Measurements from ENCODE around the gene AQP12A.

AQP12A gene

DNA sequence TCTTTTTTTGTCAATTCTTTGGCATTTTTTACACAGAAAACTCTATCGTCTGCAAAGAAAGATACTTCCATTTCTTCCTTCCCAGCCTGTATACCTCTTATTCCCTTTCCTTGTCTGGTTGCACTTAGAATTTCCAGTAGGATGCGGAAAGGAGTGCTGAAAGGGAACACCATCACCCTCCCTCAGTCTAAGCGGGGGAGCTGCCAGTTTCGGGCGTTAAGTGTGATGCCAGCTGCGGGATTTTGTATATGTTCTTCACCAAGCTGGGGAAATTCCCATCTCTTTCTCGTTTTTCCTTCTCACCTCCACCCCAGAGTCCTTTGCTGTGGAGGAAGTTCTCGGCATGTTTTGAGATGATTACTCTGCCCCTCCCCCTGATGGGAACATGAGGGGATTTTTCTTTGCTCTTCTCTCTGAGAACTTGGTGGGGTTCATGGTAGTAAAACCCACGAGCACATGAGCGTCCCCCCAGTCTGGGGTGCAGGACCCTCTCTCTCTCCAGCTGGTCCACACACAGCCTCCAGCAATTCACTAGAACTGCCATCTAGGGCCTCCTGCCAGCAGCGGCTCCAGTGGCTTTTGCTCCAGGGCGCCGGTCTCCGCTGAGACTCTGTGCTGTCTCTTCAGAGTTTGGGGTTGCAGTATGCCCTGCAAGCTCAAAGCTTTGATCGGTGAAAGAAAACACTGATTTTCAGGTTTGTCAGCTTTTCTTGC is 15.5 kb downstream of the AQP12A start:
- no peak for DNase-seq (ENCODE audit: low read depth in 2 of 2)

DNA sequence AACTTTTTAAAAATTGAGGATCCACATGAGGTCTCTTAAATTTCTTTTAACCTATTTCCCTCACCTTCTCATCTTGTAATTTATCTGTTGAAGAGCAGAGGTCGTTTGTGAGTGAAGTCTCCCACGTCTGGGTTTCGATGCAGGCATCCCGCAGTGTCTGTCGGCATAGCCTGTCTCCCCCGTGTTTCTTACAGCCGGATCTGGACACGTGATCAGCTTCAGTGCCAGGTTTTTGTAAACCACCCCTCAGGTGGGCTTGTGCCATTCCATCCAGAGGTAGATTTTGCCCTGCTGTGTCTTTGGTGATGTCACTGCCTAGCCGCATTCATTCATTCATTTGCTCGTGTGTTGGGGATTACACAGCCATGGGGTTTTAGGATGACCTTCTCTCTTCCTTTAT is 16.2 kb downstream of the AQP12A start:
- DNase-seq (ENCODE audit: low read depth in 2 of 2): no peak

DNA sequence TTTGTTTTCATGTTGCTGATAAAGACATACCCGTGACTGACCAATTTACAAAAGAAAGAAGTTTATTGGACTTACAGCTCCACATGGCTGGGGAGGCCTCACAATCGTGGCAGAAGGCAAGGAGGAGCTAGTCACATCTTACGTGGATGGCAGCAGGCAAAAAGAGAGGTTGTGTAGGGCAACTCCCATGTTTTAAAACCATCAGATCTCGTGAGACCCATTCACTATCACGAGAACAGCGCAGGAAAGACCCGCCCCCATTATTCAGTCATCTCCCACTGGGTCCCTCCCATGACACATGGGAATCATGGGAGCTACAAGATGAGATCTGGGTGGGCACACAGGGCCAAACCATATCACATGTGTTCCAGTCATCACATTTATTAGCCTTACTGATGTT is 16.8 kb downstream of the AQP12A start:
- no peak for DNase-seq (ENCODE audit: low read depth in 2 of 2)

DNA sequence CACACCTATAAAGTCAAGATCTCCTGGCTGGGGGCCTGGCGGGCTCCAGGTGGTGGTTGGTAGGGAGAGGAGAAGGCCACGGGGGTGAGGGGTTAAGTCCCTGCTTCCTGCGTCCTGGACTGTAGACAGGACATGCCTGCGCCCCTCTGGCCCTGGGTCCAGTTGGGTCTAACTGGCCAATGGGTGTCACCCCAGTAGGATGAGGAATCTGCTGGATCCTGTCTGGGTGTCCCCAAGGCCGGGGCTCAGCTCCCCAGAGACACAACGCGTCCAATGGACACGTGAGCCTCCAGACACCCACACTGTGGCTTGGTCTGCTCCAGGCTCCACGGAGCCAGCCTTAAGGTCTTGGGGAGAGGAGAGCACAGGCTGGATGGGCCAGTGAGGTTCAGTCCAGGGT is 19.6 kb downstream of the AQP12A start:
- no peak for DNase-seq (ENCODE audit: low read depth in 2 of 2)

DNA sequence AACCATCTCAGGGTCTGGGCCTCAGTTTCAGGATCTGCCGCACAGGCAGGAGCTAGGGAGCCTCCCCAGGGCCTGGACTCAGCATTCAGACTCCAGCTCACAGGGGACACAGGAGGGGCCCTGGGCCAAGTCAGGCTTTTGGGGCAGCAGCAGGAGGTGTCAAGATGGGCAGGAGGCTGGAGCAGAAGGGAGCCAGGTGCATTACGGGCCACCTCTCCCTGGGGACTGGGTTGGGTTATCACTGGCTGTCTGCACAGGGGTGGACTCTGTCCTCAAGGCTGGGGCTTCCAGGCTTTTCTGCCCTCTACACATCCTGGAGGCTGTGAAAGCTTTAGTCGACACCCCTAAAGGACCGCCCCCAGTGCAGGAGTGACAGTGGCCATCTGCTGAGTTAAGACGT is 20.0 kb downstream of the AQP12A start:
- DNase-seq (ENCODE audit: low read depth in 2 of 2): no peak

DNA sequence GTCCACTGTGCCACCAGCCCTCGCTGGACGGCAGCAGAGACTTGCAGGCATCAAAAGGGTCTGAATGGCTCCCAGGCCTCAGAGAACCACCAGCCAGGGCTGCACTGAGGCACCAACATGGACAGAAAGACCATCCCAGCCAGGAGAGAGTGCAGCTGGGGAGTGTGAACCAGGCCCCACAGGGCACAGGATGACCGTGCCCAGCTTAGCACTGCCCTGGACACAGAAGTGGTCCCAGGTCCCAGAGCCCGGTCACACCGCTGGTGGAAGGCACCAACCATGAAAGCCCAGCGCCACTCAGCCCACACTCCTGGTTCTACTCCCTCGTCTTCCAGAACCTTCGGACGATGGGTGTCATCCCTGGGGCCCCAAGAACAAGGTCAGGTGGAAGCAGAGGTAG is 20.5 kb downstream of the AQP12A start:
- DNase-seq (ENCODE audit: low read depth in 2 of 2): no peak

DNA sequence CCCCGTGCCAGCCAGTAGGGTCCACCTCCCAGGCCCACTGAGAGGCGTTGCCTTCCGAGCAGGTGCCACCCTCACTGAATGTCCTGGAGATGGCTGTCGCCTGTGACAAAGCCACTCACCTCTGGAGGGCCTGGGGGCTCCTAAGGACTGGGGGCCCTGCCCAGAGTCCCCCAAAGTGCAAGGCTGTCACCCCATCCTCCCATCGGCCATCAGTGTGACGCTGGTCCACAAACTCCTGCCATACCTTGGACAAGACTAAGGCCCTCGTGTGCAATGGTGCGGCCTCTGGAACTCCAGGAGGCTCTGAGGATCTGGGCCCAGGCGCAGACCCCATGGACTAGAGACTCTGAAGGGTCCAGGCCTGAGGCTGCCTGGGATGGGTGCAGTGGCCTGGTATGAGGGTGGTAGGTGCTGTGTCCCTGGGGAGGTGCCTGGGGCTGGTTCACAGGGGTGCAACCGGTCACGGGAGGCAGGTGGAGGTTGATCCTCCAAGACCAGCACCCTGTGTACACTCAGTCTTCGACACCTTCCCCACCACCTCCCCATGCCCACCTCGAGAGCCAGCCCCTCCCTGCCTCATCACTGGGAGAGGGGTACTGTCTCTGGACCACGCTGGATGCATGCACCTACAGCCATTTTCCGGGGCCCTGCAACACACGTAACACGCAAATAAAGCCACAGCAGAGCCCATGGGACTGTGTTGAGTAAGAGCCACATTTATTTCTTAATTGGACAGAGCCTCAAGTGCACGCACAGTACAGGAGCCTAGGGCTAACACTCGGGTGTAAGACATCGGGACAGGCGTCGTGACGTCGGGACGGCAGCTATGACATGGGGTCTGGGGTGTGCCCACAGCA is 21.6 kb downstream of the AQP12A start:
- DNase-seq (ENCODE audit: low read depth in 2 of 2): no peak

DNA sequence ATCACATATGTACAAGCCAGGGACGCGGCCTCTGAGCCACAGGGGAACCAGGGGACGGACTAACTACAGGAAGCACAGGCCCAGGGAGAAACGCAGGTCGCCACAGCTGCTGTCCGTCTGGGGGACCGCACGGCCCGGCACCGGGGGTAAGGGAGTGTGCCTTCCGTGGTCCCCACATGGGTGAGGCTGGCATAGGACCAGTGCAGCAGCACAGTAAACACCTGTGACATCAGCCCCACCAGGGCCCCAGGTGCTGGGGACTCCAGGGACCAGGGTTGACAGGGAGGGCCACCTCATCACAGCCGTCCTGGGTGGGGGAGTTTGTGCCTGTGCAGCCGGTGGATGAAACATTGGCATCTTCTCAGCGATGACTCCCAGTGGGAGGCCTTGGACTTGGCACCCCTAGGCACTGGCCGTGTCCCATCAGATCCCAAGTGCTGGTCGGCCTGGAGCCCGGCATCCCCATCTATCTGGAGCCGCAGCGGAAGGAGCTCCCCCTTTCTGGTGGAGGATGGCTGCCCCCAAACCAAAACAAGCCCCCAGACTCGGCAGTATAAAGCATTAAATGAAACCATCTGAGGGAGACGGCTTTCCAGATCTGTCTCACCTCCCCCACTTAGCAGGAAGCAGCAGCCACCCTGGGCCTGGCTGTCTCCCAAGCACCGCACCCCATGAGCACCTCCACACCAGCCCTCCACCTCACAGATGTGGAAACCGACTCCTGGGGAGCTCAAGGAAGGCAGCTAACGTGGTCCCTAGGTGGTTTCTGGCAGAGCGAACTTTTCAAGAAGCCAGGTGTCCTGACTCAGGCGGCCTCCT is 22.5 kb downstream of the AQP12A start:
- DNase-seq (ENCODE audit: low read depth in 2 of 2): no peak

DNA sequence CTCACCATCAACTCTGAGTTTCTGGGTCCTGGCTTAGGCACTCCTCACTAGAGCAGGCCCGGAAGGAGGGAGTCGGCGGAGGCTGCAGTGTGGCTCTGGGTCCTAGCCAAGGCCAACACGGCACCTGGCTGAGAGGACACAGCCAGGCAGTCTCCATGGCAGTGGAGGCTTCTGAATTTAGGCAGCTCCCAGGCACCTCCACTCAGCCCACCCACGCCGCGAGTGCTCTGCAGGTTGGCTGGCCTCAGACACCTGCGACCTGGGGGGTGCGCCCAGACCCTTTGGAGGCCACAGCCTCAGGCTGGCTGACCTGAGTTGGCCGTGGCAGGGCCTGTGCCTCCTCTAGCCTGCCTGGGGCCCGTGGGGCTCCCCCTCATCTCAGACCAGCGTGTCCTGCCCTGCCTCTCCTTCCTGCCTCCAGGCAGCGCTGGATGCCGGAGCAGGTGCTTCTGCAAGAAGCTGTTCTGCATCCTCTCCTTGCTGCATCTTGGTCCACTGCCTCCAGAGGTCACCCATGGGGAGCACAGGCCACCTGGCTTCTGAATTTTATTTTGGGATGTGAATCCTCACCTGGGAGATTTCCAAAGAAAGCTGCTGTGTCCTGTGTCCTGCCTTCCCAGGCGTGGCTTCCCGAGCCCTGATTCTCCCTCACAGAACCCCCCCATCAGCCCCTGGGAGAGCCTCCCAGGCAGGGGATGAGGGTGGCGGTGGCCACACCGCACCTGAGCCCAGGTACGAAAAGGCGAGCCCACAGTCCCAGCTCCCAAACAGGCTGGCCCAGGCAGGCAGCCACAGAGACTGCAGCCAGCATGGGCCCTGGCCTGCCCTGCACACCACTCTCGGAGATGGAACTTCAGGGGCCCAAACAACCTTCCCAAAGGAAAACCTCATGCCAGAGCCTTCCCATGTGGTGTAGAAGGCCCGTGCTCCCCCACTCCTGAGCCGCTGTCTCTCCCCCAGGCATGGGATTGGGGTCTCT is 23.4 kb downstream of the AQP12A start:
- DNase-seq (ENCODE audit: low read depth in 2 of 2): no peak

DNA sequence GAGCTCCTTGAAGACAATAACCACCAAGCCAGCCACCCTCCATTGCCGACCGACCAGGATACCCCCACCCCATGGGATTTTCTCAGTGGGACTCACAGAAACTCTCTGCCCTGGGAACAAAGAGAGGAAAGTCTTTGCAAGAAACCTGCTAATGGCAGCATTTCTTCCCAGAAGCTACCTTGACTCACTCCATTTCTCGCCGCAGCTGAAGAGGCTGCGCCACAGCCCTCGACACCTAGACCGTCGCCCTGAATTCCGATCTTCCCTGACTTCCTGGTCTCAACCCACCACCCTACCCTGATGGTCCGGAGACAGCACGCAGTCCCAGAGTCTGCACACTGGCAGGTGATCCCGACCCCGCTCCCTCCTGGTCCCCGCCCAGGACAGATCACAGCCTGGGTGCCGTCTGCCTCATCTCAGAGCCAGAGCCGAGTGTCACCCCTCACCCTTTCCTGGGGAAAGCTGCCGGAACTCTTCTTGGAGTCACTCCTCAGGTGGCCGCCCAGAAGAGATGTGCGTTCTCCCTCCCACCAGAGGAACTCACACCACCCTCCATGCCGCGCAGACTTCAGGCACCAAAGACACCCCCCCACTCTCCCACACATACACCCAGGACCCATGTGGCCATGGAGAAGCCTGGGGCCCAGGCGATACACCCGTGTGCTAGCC is 24.6 kb downstream of the AQP12A start:
- DNase-seq (ENCODE audit: low read depth in 2 of 2): no peak

DNA sequence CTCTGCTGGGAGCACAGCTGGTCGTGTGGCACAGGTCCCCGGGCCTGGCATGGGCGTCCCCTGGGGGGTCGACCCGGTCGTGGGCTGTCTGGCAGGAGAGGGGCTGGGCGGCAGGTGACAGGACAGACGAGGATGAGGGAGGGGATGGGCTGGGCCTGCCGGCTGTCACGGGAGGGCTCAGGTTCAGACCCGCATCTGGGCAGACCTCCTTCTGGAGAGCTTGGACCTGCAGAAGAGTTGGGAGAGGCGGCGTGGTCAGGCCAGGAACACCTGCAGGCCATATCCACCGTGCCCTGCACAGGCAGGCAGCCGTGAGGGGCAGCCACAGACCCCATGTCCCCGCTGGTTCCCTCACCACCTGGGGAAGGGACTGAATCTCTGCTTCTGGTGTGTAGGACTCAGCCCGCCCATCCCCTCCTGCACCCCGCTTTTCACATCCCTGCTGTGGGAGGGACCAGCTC is 25.5 kb downstream of the AQP12A start:
- DNase-seq (ENCODE audit: low read depth in 2 of 2): no peak

DNA sequence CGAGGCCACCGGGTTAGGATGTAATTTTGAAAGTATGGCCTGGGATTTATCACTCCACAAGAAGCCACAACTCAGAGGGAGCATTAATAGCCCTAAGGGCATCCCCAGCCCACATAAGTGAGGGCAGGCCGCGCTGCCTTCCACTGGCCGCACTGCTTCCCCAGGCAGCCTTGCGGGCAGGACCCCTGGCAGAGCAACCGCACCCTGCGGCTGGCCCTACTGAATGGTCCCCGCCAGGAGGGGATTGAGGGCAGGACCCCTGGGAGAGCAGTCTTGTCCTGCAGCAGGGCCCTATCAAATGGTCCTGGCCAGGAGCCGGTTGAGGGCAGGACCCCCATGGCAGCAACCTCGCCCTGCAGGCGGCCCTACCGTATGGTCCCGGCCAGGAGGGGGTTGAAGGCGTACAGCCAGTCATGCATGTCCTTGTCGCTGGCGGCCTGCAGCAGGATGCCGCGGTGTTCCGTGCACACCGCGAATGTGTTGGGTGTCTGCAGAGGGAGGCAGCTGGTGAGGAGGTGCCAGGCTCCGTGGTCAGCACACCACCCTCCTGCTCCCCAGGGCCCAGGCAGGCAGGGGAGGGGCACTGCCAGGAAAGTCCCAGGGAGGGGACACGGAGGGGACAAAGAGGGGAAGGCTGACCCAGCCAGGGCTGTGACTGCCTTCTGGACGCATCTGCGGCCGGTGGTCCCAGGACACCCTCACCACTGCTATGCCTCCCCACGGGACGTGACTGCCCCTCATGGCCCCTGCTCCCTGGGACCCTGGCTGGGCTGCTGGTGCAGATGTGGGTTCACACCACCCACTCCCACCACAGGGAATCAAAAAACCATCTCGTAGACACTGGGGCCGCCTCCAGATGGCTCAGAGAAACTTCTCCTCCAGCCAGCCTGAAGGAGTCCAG is 26.3 kb downstream of the AQP12A start:
- no peak for DNase-seq (ENCODE audit: low read depth in 2 of 2)

DNA sequence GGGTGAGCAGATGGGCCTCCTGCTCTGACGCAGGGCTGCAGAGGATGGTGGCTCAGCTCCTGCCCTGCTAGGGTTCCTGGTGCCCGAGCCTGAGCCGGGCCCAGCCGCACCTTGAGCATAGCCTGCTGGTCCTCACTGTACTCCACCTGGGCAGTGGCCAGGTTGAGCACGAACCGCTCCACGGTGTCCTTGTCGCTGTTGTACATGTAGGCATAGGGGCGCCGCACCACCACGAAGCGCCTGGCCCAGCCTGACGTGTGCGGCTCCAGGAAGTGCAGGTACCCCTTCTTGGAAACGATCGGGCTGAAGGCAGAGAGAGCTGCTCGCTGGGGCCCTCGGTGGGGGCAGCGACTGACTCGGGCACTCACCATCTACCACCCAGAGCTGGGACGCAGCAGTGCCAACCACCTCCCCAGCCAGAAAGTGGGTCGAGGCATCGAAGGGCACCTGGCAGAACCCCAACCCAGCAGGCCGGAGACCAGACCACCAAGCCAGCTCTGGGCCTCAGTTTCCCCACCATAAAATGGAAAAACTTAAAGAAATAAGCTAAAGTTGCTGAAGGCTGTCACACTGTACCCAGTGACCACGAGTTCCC is 27.3 kb downstream of the AQP12A start:
- DNase-seq (ENCODE audit: low read depth in 2 of 2): no peak

DNA sequence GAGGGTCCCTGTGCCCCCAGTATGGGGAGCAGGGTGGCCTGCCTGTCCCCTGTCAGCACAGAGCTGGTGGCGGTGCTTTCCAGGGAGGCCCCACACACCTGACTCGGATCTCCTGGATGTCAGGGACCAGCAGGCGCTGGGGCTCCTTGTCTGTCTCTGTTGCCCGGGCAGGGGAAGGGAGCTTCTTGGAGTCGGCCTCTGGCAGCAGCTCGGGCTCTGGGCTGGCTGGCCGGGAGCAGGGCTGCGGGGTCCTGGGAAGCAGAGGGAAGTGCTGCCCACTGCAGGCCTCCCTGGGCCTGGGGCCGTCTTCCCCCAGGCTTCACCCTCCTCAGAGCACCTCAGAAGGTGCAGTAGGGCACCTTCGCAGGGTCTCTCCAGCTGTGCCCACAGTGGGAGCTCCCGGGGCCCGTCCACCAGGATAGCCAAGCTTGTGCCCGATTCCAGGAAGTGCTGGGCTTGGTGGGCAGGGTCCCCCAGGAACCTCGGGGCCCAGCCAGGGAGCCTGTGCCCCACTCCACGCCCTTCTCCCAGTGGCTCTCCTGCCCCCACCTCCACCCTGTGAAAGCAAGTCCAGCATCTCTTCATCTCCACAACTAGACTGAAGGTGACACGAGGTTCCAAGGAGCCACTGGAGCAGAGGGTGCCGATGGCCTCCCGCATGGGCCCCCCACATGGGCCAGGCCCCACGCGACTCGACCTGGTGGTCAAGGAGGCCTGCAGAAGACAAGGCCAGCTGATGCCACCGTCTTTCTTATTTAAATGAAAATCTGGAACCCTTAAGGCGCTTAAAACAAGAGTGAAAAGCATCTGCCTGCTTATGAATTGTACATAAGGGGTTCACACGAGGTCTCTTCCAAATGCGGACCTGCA is 28.2 kb downstream of the AQP12A start:
- no peak for DNase-seq (ENCODE audit: low read depth in 2 of 2)

DNA sequence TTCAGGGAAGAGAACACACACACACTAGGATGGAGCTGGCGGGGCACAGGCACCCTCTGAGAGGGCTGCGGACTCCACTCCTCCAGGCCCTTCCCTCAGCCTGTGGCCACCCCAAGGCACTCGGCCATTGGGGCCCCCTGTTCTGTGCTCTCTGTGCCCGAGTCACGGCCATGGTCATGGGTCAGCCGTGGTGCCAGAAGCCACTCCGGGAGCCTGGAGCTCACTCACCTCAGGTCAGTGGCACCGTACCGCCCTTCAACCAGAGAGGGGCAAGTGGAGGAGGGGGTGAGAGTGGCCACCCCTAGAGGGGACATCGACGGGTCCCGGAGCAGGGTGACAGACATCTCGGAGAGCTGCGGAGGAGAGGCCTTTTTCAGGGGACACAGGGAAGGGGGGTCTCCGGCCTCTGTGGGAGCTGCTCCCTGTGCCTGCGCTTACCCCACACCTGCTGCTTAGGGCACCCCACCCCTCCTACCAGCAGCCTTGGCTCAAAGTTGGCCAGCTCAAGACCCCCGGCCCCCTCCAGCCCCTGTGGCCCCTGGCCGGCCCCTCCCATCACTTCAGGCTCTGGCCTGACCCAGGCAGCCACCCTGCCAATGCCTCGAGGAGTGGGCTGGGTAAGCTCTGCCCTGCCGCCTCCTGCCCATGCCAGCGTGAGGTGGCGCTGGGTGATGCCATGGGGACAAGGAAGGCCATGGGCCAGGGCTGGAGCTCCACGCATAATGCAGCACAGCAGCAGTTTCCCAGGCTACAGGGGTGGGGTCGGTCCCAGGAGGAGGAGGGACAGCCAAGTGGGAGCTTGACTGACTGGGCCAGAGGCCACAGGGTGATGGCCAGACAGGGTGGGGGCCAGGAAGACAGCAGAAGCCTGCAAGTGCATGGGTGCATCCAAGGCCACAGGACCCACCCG is 29.3 kb downstream of the AQP12A start:
- no peak for DNase-seq (ENCODE audit: low read depth in 2 of 2)

DNA sequence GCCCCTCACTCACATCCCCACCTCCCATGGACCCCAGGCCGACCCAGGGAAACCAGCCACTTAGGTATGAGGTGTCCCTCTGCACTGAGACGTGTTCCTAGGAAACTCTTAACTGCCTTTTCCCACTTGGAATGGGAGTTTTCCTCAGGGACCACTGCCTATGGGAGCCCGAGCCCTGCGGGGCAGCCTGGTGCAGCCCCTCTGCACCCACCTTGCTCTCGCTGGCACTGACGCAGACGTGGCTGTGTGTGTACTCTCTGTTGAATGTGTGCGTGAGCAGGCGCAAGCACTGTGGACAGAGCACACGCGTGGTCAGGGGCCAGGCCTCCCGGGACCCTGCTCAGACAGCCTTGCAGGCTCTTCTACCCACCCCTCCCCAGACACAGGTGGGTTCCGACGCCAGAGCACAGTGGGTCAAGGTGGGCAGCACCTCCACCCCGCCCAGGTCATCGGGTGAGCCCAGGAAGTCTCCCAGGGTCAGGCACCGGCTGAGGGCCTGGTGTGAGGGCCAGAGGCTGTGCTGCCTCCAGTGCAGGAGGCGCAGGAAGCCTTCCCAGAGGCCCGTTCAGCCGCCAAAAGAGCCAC is 30.0 kb downstream of the AQP12A start:
- DNase-seq (ENCODE audit: low read depth in 2 of 2): no peak

DNA sequence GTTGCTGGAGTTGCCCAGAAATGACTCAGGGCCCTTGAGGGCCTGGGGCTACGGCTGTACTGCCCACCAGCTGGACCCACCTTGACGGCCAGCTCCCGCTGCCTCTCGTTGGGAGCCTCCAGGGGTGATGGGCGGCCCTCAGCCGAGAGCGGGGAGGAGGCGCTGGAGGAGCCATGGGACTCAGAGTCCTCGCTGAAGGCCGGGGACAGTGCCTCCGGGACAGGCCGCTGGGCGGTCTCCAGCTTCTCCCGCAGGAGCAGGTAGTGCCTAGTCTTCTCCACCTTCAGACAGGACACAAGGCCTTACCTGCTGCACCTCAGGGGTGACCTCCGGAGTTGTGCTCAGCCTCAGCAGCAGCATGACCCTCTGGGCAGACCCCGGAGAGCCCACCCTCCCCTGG is 30.7 kb downstream of the AQP12A start:
- DNase-seq (ENCODE audit: low read depth in 2 of 2): no peak
